ENCODE measurements around the gene ZNF827.

DNA sequence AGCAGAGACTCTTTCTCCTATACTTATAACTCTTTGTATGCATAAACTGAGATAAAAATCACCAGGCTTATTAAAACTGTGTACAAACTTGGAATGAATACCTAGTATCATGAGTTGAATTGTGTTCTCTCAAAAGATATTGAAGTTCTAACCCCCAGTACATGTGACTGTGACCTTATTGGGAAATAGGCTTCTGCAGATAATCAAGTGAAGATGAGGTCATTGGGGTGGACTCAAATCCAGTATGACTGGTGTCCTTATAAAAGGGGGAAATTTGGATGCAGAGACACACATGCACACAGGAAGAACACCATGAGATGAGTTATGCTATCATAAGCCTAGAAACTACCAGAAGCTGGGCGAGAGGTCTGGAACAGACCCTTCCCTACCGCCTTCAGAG is 26.2 kb downstream of the ZNF827 start:
- TF ChIP-seq CTCF (IDR thresholded peaks at IDR 0.05), result no peak
- TF ChIP-seq POLR2A (IDR thresholded peaks at IDR 0.05), result no peak
